Activated CD4-positive, alpha-beta memory T cell treated with anti-CD3 and anti-CD28 coated beads, Interleukin-2, amount 10 ng/mL, durations not matched to agents 7 days and 5 days (primary cell): ENCODE measurements around the gene NLE1. TPM values are rescaled to one million over a fixed set of nuclear protein-coding genes. Genes with fewer than 3 reads are reported as not detected.
A peak's percentile ranks its signal among the peaks of the same experiment; 100 is the strongest.
"Not testable (repeated sequence)": the region's sequence is repeated elsewhere in the genome, so short reads cannot be mapped to it uniquely, and the experiment has no call there.

Experiments used
- CTCF ChIA-PET: fragments of 350-600 bp; sonication (Branson Sonifier 250); formaldehyde crosslinking; loops from one replicate; lab custom pipeline; 2021; ENCODE audit warnings: antibody characterized with exemption, inconsistent platforms; lab: Charles Lee
- POLR2A ChIA-PET: fragments of 350-600 bp; sonication (Branson Sonifier 250); formaldehyde crosslinking; loops from one replicate; lab custom pipeline; 2021; ENCODE audit warnings: antibody characterized with exemption; lab: Charles Lee
- DNase-seq: peaks from one replicate; pipeline ENCODE4 v3.0.0-alpha.2; 2020
- H3K27ac Mint-ChIP-seq: one replicate; pipeline ENCODE4 v1.8.0; 2021; ENCODE audit warnings: mild to moderate bottlenecking, mixed read lengths
- H3K27me3 Mint-ChIP-seq: one replicate; pipeline ENCODE4 v1.8.0; 2021; ENCODE audit warnings: mixed read lengths
- H3K36me3 Mint-ChIP-seq: one replicate; pipeline ENCODE4 v1.8.0; 2021; ENCODE audit warnings: low read depth, mixed read lengths
- H3K4me1 Mint-ChIP-seq: one replicate; pipeline ENCODE4 v1.8.0; 2021; ENCODE audit warnings: mixed read lengths
- H3K4me3 Mint-ChIP-seq: one replicate; pipeline ENCODE4 v1.8.0; 2021; ENCODE audit warnings: mild to moderate bottlenecking, mixed read lengths
- H3K9me3 Mint-ChIP-seq: one replicate; pipeline ENCODE4 v1.8.0; 2021; ENCODE audit warnings: mixed read lengths
- total RNA-seq, 2 experiments: library from RNA; stranded (reverse); gene quantifications; one replicate each; pipeline ENCODE4 v1.2.3, GENCODE V29; 2021

NLE1 gene
- total RNA-seq, 2 experiments from 2014 or later = 13.4 to 14.0 TPM

- H3K36me3 Mint-ChIP-seq = peaks cover 7% of the 10 kb centered on the region
- ChIA-PET CTCF (interaction anchor here (0.5 to 1.6 kb wide), 2 partner anchors 19 to 453 kb away, joined by 4 to 5 read pairs; partner anchors contain the start of gene NLE1), POLR2A (interaction anchor here (1.0 to 2.3 kb wide), 12 partner anchors 9 to 378 kb away, joined by 3 to 19 read pairs (median 4); partner anchors contain the start of genes NLE1, SLFN12L and SLFN5)
- H3K27me3 Mint-ChIP-seq = peaks cover 2% of the 10 kb centered on the region
- DNase-seq = peak; percentile 32
- H3K4me1 Mint-ChIP-seq = peaks cover 43% of the 10 kb centered on the region
- H3K27ac Mint-ChIP-seq = peak overlapping the region; percentile 77
- H3K4me3 Mint-ChIP-seq = peak overlapping the region; percentile 22
- peaks cover 7% of the 10 kb centered on the region for H3K9me3 Mint-ChIP-seq
These were observed 19.2 kb upstream of the NLE1 start for GRCh38 chr17:35161281-35161761.

GRCh38 chr17:35160354-35161201 lies 18.5 kb upstream of the NLE1 start:
- no peak for DNase-seq
- H3K27ac Mint-ChIP-seq = peak overlapping the region; percentile 77
- POLR2A ChIA-PET = interaction anchor here (0.8 to 2.3 kb wide), 13 partner anchors 10 to 418 kb away, joined by 3 to 19 read pairs (median 4); partner anchors contain the start of genes NLE1, PEX12, SLFN11 and SLFN12L
- peaks cover 7% of the 10 kb centered on the region for H3K9me3 Mint-ChIP-seq
- peaks cover 2% of the 10 kb centered on the region for H3K27me3 Mint-ChIP-seq
- CTCF ChIA-PET = interaction anchor here (1.6 kb wide), 1 partner anchor 19 kb away, joined by 5 read pairs; the partner anchor contains the start of gene NLE1
- H3K4me3 Mint-ChIP-seq = peak overlapping the region; percentile 22
- peaks cover 43% of the 10 kb centered on the region for H3K4me1 Mint-ChIP-seq
- H3K36me3 Mint-ChIP-seq = peaks cover 7% of the 10 kb centered on the region

- peaks cover 40% of the 10 kb centered on the region for H3K4me1 Mint-ChIP-seq
- peaks cover 7% of the 10 kb centered on the region for H3K9me3 Mint-ChIP-seq
- CTCF ChIA-PET = interaction anchor here (1.6 kb wide), 1 partner anchor 18 kb away, joined by 5 read pairs; the partner anchor contains the start of gene NLE1
- H3K27me3 Mint-ChIP-seq = peaks cover 2% of the 10 kb centered on the region
- H3K4me3 Mint-ChIP-seq = no peak overlapping the region
- peaks cover 7% of the 10 kb centered on the region for H3K36me3 Mint-ChIP-seq
- no peak for DNase-seq
- no peak overlapping the region for H3K27ac Mint-ChIP-seq
- POLR2A ChIA-PET = interaction anchor here (0.8 to 2.3 kb wide), 5 partner anchors 54 to 419 kb away, joined by 3 to 19 read pairs (median 7); partner anchors contain the start of genes PEX12, SLFN11, SLFN12L and SLFN5
These were observed 17.8 kb upstream of the NLE1 start for GRCh38 chr17:35159940-35160339.

- POLR2A ChIA-PET = no interaction called here
- no peak overlapping the region for H3K27ac Mint-ChIP-seq
- H3K4me1 Mint-ChIP-seq = peaks cover 9% of the 10 kb centered on the region
- H3K9me3 Mint-ChIP-seq = no peaks in the 10 kb centered on the region
- CTCF ChIA-PET = no interaction called here
- DNase-seq = no peak
- peaks cover 13% of the 10 kb centered on the region for H3K27me3 Mint-ChIP-seq
- H3K36me3 Mint-ChIP-seq = no peaks in the 10 kb centered on the region
- no peak overlapping the region for H3K4me3 Mint-ChIP-seq
These were observed 13.1 kb upstream of the NLE1 start for GRCh38 chr17:35155246-35155645.

- no peak for DNase-seq
- Mint-ChIP-seq H3K36me3 (no peaks in the 10 kb centered on the region), H3K9me3 (no peaks in the 10 kb centered on the region), H3K4me1 (peaks cover 2% of the 10 kb centered on the region), H3K27me3 (peaks cover 13% of the 10 kb centered on the region), H3K27ac (no peak overlapping the region), H3K4me3 (no peak overlapping the region)
- ChIA-PET CTCF (no interaction called here), POLR2A (no interaction called here)
These were observed 12.4 kb upstream of the NLE1 start for GRCh38 chr17:35154196-35155165.

- H3K9me3 Mint-ChIP-seq = no peaks in the 10 kb centered on the region
- no peaks in the 10 kb centered on the region for H3K4me1 Mint-ChIP-seq
- no peaks in the 10 kb centered on the region for H3K36me3 Mint-ChIP-seq
- ChIA-PET CTCF (no interaction called here), POLR2A (no interaction called here)
- H3K27me3 Mint-ChIP-seq = peaks cover 11% of the 10 kb centered on the region
- H3K4me3 Mint-ChIP-seq = no peak overlapping the region
- no peak overlapping the region for H3K27ac Mint-ChIP-seq
- no peak for DNase-seq
These were observed 10.5 kb upstream of the NLE1 start for GRCh38 chr17:35152421-35153140.

- H3K4me1 Mint-ChIP-seq, DNase-seq, CTCF ChIA-PET, POLR2A ChIA-PET, H3K36me3 Mint-ChIP-seq, H3K27ac Mint-ChIP-seq, H3K4me3 Mint-ChIP-seq, H3K9me3 Mint-ChIP-seq: not testable (repeated sequence)
- peaks cover 11% of the 10 kb centered on the region for H3K27me3 Mint-ChIP-seq
These were observed 9.0 kb upstream of the NLE1 start for GRCh38 chr17:35151080-35151479.

- DNase-seq = no peak
- Mint-ChIP-seq H3K27me3 (peaks cover 11% of the 10 kb centered on the region), H3K27ac (no peak overlapping the region), H3K9me3 (no peaks in the 10 kb centered on the region), H3K36me3 (no peaks in the 10 kb centered on the region), H3K4me3 (no peak overlapping the region), H3K4me1 (no peaks in the 10 kb centered on the region)
- POLR2A ChIA-PET = interaction anchor here (1.6 to 2.3 kb wide), 2 partner anchors 9 to 23 kb away, joined by 3 to 6 read pairs; no protein-coding TSS in a partner anchor
- CTCF ChIA-PET = interaction anchor here (1.2 kb wide), 1 partner anchor 78 kb away, joined by 3 read pairs; no protein-coding TSS in a partner anchor
These were observed 7.8 kb upstream of the NLE1 start for GRCh38 chr17:35149941-35150340.

GRCh38 chr17:35148144-35148543 lies 6.0 kb upstream of the NLE1 start:
- DNase-seq = no peak
- CTCF ChIA-PET = interaction anchor here (0.6 kb wide), 1 partner anchor 615 kb away, joined by 3 read pairs; no protein-coding TSS in a partner anchor
- no peak overlapping the region for H3K4me3 Mint-ChIP-seq
- H3K27me3 Mint-ChIP-seq = peaks cover 10% of the 10 kb centered on the region
- no peaks in the 10 kb centered on the region for H3K9me3 Mint-ChIP-seq
- POLR2A ChIA-PET = interaction anchor here (0.6 to 2.3 kb wide), 3 partner anchors 10 to 227 kb away, joined by 3 to 6 read pairs (median 6); no protein-coding TSS in a partner anchor
- H3K4me1 Mint-ChIP-seq = peaks cover 6% of the 10 kb centered on the region
- no peaks in the 10 kb centered on the region for H3K36me3 Mint-ChIP-seq
- H3K27ac Mint-ChIP-seq = no peak overlapping the region

- POLR2A ChIA-PET = interaction anchor here (1.3 kb wide), 1 partner anchor 67 kb away, joined by 4 read pairs; no protein-coding TSS in a partner anchor
These were observed 5.3 kb upstream of the NLE1 start, which contains the start of gene UNC45B for GRCh38 chr17:35147375-35147905. UNC45B (plus strand) TSS chr17:35147817; CDS start chr17:35148264, 447 bp downstream.

GRCh38 chr17:35146214-35146833 lies 4.2 kb upstream of the NLE1 start:
- DNase-seq = no peak
- POLR2A ChIA-PET = interaction anchor here (1.3 kb wide), 1 partner anchor 68 kb away, joined by 4 read pairs; no protein-coding TSS in a partner anchor
- CTCF ChIA-PET = no interaction called here
- Mint-ChIP-seq H3K27ac (no peak overlapping the region), H3K27me3 (no peaks in the 10 kb centered on the region), H3K4me1 (peaks cover 12% of the 10 kb centered on the region), H3K36me3 (no peaks in the 10 kb centered on the region), H3K4me3 (no peak overlapping the region), H3K9me3 (no peaks in the 10 kb centered on the region)

More at GRCh38 chr17:35147375-35147905, 5.3 kb upstream of the NLE1 start, which contains the start of gene UNC45B:
- Mint-ChIP-seq H3K4me3 (no peak within 1 kb of the TSS), H3K27me3 (peaks cover 4% of the 10 kb centered on the region), H3K9me3 (no peaks in the 10 kb centered on the region), H3K27ac (no peak within 1 kb of the TSS), H3K36me3 (no peaks in the 10 kb centered on the region), H3K4me1 (peaks cover 8% of the 10 kb centered on the region)
- no peak for DNase-seq
- CTCF ChIA-PET = no interaction called here
